Lung microvascular endothelial cell (primary cell): Measurements from ENCODE around the gene TTC7B. TPM values are rescaled to one million over a fixed set of nuclear protein-coding genes. Genes with fewer than 3 reads are reported as not detected.

ENCODE experiments used
- DNase-seq, 2 donors: peaks; one replicate each; pipeline versions ENCODE4 v3.0.0 to v3.0.0-alpha.2; 2010; ENCODE audit warnings: low read depth in 2 of 2
- total RNA-seq: library from RNA; depleted of rRNA; stranded (reverse); fragments of >200 nt; gene quantifications from 2 replicates; pipeline ENCODE4 v1.2.1, GENCODE V29; 2014

The TTC7B gene
- total RNA-seq, 1 donor from 2014 or later, result 14.7 TPM

- DNase-seq, result no peak
These were observed 111.4 kb downstream of the TTC7B start for GRCh38 chr14:90704738-90705392.

- peak in 1 of 2 donors; percentile 14 for DNase-seq
These were observed 112.1 kb downstream of the TTC7B start for GRCh38 chr14:90703841-90704737.

GRCh38 chr14:90700933-90701776 lies 115.1 kb downstream of the TTC7B start:
- peak in 1 of 2 donors; percentile 57 for DNase-seq

- DNase-seq, result no peak
These were observed 117.2 kb downstream of the TTC7B start for GRCh38 chr14:90699016-90699415.

GRCh38 chr14:90698379-90698869 lies 117.8 kb downstream of the TTC7B start:
- DNase-seq, result peak; percentile 68 to 81

- peak; percentile 83 to 84 for DNase-seq
These were observed 118.5 kb downstream of the TTC7B start for GRCh38 chr14:90697577-90698206.

GRCh38 chr14:90697132-90697531 lies 119.1 kb downstream of the TTC7B start:
- peak in 1 of 2 donors; percentile 34 for DNase-seq

GRCh38 chr14:90696720-90697119 lies 119.5 kb downstream of the TTC7B start:
- DNase-seq, result no peak

GRCh38 chr14:90695997-90696660 lies 120.1 kb downstream of the TTC7B start:
- DNase-seq, result no peak

GRCh38 chr14:90693413-90693812 lies 122.8 kb downstream of the TTC7B start:
- no peak for DNase-seq

- peak in 1 of 2 donors; percentile 43 for DNase-seq
These were observed 123.4 kb downstream of the TTC7B start for GRCh38 chr14:90692826-90693225.

GRCh38 chr14:90692061-90692460 lies 124.2 kb downstream of the TTC7B start:
- DNase-seq, result no peak

- DNase-seq, result no peak
These were observed 124.6 kb downstream of the TTC7B start for GRCh38 chr14:90691627-90692026.

GRCh38 chr14:90687680-90688079 lies 128.6 kb downstream of the TTC7B start:
- no peak for DNase-seq

GRCh38 chr14:90682615-90683014 lies 133.6 kb downstream of the TTC7B start:
- DNase-seq, result no peak

GRCh38 chr14:90681929-90682328 lies 134.3 kb downstream of the TTC7B start:
- no peak for DNase-seq

- DNase-seq, result no peak
These were observed 137.3 kb downstream of the TTC7B start for GRCh38 chr14:90678846-90679362.

- DNase-seq, result no peak
These were observed 137.8 kb downstream of the TTC7B start for GRCh38 chr14:90678420-90678819.

- peak in 1 of 2 donors; percentile 71 for DNase-seq
These were observed 138.7 kb downstream of the TTC7B start for GRCh38 chr14:90677484-90678050.

- no peak for DNase-seq
These were observed 139.3 kb downstream of the TTC7B start for GRCh38 chr14:90676912-90677311.
